HG03469 (cell line): ENCODE data around the gene SNAP25.

Experiments used
- ATAC-seq: cut with Tn5 transposase; IDR thresholded peaks from one replicate; pipeline ENCODE4 v1.9.1; 2021; ENCODE audit warnings: mild to moderate bottlenecking, moderate library complexity, moderate number of reproducible peaks; ENCODE audit not compliant: unreplicated experiment

Gene SNAP25

DNA sequence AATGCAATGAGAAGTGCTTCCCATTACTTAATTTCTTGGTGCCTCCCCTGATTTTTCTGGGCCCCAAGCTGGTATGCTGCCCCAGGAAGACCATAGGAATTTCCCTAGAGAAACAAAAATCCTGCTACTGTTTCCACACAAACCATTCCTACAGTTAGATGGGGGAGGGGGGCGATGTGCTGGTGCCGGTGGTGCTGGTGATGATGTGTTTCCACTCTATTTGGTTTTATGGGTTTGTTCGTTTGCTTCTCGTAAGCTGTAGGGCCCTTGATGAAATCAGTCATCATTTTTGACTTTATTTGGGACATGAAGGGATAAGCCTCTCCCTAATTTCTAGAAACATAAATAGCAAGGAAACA, 110.2 kb downstream of the SNAP25 start:
- no peak for ATAC-seq

DNA sequence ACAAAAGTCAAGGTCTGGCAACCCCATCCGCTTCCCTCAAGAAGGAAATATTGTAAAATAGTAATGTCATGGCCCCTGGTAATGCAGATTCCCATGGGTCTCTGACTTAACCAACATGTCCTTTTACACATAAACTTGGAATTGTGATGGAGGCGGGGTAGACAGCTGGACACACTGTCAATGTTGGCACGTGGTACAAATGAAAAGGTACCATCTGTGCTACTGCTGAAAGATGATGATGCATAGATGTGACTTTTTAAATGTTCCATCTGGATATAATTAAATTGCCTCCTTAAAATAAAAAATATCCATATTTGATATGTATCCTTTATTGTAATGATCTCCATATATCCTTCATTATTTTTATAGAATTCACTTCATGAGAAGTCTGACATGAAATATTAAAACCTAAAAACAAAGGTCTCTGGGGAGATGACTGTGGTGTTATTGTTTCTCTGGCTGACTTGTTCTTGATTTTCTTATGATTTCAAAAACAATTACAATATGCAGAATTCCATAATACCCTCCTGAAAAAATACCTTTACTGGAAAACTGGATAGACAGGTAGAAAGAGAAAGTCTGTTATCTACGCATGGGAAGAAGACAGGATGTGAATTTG, 110.9 kb downstream of the SNAP25 start:
- no peak for ATAC-seq

DNA sequence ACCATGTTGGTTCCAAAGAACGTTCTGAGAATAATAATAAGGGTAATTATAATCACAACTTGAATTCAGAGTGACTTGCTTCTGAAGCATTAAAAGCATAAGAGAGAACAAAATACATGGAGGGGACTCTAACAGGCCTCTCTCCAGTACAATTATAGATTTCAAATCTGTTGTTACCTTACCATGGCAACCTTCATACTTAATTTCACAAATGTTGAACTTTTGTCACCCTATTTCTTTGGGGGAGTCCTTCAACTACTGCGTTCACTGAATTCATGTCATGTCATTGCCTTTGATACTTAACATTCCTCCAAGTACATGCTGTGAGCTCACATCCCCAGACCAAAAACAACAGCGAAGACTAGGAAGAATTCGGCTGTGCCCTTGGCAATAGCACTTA, 111.4 kb downstream of the SNAP25 start:
- ATAC-seq = no peak

GRCh38 chr20:10332656-10333415, 114.2 kb downstream of the SNAP25 start:
- no peak for ATAC-seq

- ATAC-seq = no peak
Observed at GRCh38 chr20:10336959-10337729, 118.5 kb downstream of the SNAP25 start.

- no peak for ATAC-seq
Observed at GRCh38 chr20:10338426-10339180, 120.0 kb downstream of the SNAP25 start.

DNA sequence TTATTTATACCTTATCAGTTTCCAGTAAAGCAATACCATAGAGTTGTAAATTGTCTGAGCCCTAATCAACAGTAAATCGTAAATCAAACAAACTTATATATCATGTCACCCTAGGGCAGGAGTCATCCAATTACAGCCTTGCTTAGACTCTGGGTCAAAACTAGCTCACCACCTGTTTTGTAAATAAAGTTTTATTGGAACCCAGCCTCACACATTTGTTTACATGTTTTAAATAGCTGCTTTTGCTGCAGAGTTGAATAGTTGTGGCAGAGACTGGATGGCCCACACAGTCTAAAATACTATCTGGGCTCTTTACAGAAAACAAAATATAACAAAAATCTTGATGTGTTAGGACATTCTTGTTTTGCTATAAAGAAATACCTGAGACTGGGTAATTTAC, 121.0 kb downstream of the SNAP25 start:
- ATAC-seq = no peak

- no peak for ATAC-seq
Observed at GRCh38 chr20:10342152-10342551, 123.5 kb downstream of the SNAP25 start.

DNA sequence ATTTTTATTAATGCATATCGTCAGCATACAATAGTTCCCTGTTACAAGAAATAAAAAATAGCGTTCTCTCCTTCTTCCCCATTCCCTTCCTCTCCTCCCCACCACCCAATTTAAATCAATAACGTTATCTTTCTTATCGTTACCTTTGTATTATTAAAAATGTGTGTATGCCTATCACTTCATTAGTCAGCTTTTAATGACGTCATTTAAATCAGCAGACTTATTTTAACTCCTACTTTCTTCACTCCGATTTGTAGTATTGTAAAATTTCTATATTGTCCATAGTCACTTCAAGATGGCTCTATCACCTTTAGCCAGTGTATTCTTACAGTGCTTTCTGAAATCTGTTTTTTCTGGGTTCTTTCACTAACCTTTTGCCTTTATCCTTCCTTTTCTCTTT, 126.3 kb downstream of the SNAP25 start:
- ATAC-seq = no peak

DNA sequence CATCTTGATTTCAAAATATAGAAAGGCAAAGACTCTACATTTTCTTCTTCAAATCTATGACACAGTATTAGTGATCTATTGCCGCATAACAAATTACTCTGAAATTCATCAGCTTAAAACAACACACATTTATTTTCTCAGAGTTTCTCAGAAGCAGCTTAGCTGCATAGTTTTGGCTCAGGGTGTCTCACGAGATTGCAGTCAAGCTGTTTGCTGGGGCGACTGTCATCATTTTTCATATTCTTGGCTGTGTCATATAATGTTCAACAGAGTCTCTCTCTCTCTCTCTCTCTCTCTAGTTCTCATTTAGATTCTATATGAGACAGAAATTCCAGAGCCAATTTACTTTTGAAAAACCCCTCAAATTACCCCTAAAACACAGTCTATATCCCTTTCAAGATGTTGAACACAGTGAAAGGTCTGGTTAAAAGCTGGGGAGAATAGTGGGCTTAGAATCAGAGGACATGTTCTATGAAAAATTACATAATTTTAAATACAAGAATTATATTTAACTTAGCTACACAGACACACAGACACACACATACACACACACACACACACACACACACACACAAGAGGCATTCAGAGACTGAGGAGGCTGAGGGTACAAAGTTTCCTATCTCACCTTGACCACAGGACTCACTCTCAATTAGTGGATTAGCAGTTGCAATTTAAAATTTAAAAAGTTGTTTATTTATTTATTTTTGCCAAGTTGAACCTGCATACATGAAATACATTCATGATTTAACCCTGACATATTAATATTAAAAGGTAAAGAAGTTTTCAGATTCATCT, 128.7 kb downstream of the SNAP25 start:
- ATAC-seq = no peak

DNA sequence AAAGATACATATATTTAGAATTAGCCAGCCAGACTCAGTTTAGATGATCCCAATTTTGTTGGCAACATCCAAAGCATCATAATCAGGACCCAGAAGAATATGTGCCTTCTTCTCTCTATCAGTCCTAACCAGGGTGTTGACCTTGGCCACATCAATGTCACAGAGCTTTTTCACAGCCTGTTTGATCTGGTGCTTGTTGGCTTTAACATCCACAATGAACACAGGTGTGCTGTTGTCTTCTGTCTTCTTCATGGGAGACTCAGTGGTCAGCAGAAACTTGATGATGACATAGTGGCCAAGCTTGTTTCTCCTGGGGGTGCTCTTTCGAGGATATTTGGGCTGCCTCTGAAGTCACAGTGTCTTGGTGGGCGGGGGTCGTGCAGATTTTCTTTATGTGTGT, 130.5 kb downstream of the SNAP25 start:
- ATAC-seq = no peak

- no peak for ATAC-seq
Observed at GRCh38 chr20:10350188-10350842, 131.7 kb downstream of the SNAP25 start.

GRCh38 chr20:10352934-10353824, 134.5 kb downstream of the SNAP25 start:
- ATAC-seq = no peak

- ATAC-seq = no peak
Observed at GRCh38 chr20:10356628-10357027, 138.0 kb downstream of the SNAP25 start.
